Uterus (tissue), 2 donors: ENCODE results near the gene CAPN9.

ENCODE experiments used
- POLR2A ChIP-seq, 2 donors: fragments of 450-650 bp; IDR thresholded peaks; one replicate each; pipeline ENCODE4 v1.6.1; 2016; ENCODE audit warnings: antibody characterized with exemption in 2 of 2, mild to moderate bottlenecking in 1 of 2, moderate library complexity in 1 of 2
- TF ChIP-seq, protein P1 (sequence below), 4 experiments: fragments of 200-600 bp in 2 of 4; fragments of 450-650 bp in 2 of 4; sonication (generic) in 2 of 4; IDR thresholded peaks; one replicate each; pipeline ENCODE4 v1.5.1; 2016 to 2019; ENCODE audit warnings: antibody characterized with exemption in 4 of 4, mild to moderate bottlenecking in 2 of 4, moderate library complexity in 1 of 4

DNA sequence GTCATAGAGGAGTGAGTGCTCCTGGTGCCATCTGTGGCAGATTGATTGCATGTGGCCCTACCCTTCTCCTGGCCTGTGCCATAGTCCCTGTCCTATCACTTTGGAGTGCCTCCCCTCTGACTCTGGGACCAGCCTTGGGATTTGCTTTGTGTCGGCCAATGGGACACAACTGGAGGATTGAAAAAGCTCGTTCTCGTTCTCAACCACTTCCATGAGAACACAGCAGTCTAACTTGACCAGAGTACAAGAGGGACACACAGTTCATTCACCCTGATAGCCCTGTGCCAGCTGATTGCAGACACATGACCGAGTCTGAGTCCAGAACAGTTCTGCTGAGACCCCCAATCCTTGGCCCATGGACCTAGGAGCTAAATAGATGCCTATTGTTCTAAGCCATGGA, 73.4 kb downstream of the CAPN9 start:
- TF ChIP-seq, protein P1, sequence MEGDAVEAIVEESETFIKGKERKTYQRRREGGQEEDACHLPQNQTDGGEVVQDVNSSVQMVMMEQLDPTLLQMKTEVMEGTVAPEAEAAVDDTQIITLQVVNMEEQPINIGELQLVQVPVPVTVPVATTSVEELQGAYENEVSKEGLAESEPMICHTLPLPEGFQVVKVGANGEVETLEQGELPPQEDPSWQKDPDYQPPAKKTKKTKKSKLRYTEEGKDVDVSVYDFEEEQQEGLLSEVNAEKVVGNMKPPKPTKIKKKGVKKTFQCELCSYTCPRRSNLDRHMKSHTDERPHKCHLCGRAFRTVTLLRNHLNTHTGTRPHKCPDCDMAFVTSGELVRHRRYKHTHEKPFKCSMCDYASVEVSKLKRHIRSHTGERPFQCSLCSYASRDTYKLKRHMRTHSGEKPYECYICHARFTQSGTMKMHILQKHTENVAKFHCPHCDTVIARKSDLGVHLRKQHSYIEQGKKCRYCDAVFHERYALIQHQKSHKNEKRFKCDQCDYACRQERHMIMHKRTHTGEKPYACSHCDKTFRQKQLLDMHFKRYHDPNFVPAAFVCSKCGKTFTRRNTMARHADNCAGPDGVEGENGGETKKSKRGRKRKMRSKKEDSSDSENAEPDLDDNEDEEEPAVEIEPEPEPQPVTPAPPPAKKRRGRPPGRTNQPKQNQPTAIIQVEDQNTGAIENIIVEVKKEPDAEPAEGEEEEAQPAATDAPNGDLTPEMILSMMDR (IDR thresholded peaks at IDR 0.05) = no peak
- TF ChIP-seq POLR2A (IDR thresholded peaks at IDR 0.05) = no peak
